ENCODE data around the gene FILIP1L. TPM values are rescaled to one million over a fixed set of nuclear protein-coding genes. Genes with fewer than 3 reads are reported as not detected.

FILIP1L gene
- total and polyA plus RNA-seq, 2 of the 8 experiments (the other 6 are each of a cell fraction or from before 2014, with no cell fraction given): 0.06 to 0.09 TPM

GRCh38 chr3:100154171-100154570 is 39.9 kb upstream of the FILIP1L start:
- 95% methylated on average over 1 of the region's 1 CpG; no CpG with 5 or more reads in 1 of the 2 experiments for WGBS, 2 experiments (ENCODE audit: extremely low coverage in 1 of 2, insufficient coverage in 1 of 2, insufficient read length in 1 of 2, insufficient replicate concordance in 2 of 2, low coverage in 1 of 2, low lambda C conversion rate in 2 of 2, missing lambda C conversion rate in 1 of 2)
- H2BK12ac ChIP-seq (ENCODE audit: low read depth, low read length): no peak overlapping the region
- H3K4me2 ChIP-seq (ENCODE audit: insufficient read depth in 1 of 2, low read depth in 2 of 2, low read length in 2 of 2): no peak overlapping the region
- H3K18ac ChIP-seq (ENCODE audit: extremely low read depth, low read length): no peak overlapping the region
- H3K23ac ChIP-seq (ENCODE audit: insufficient read length): no peak overlapping the region
- no peak overlapping the region for H3K4me3 ChIP-seq (ENCODE audit: extremely low read depth in 1 of 4, insufficient read depth in 2 of 4, low read depth in 3 of 4, low read length in 4 of 4)
- CTCF ChIA-PET (ENCODE audit: partially characterized antibody): interaction anchor here (0.7 to 0.8 kb wide), 2 partner anchors 9 to 1618 kb away, joined by 3 to 4 read pairs; no protein-coding TSS in a partner anchor
- H3K9me3 ChIP-seq (ENCODE audit: insufficient read depth in 2 of 2, low read depth in 1 of 2, low read length in 1 of 2): peaks cover 9 to 10% of the 10 kb centered on the region in 2 experiments; a peak in 2 of 4 replicates
- H2AK5ac ChIP-seq (ENCODE audit: low read depth, low read length): no peak overlapping the region
- H2BK5ac ChIP-seq (ENCODE audit: low read depth, low read length): no peak overlapping the region
- H3K27ac ChIP-seq (ENCODE audit: low read depth, low read length): no peak overlapping the region
- no peak overlapping the region for H3K56ac ChIP-seq (replicated peaks; ENCODE audit: insufficient read length, low read depth, low read length)
- H4K20me1 ChIP-seq (replicated peaks in 1 of 2; ENCODE audit: control insufficient read depth in 1 of 2, insufficient read depth in 2 of 2, low read length in 2 of 2): no peaks in the 10 kb centered on the region
- H2BK15ac ChIP-seq (ENCODE audit: low read length): no peak overlapping the region
- no peak overlapping the region for H4K91ac ChIP-seq (replicated peaks; ENCODE audit: insufficient read length, low read length)
- no peak overlapping the region for H2BK120ac ChIP-seq (replicated peaks; ENCODE audit: low read depth, low read length)
- no peak for TF ChIP-seq TAF1 (IDR thresholded peaks at IDR 0.05; ENCODE audit: low read depth, low read length)
- no peak for TF ChIP-seq EP300 (IDR thresholded peaks at IDR 0.05; ENCODE audit: borderline replicate concordance in 1 of 2, low read depth in 2 of 2, low read length in 2 of 2)
- 0 out of 2 replicates have a peak, but pooled peaks have one; percentile 36 for TF ChIP-seq MAFK (IDR thresholded peaks at IDR 0.05; ENCODE audit: low read depth, low read length)
- H3K36me3 ChIP-seq (ENCODE audit: control insufficient read depth in 2 of 4, insufficient read depth in 4 of 4, low read length in 3 of 4): peaks cover 0 to 11% (median 2%) of the 10 kb centered on the region in 4 experiments; a peak in 3 of 8 replicates
- no peak overlapping the region for H3K4ac ChIP-seq (replicated peaks; ENCODE audit: insufficient read length, low read depth, low read length)
- no peak overlapping the region for H3K9ac ChIP-seq (replicated peaks in 1 of 4; ENCODE audit: extremely low read depth in 1 of 4, low read depth in 3 of 4, low read length in 3 of 4)
- FAIRE-seq (no peak), DNase-seq (ENCODE audit: low read depth in 1 of 2, low spot score in 2 of 2) (no peak)
- H3K79me1 ChIP-seq (ENCODE audit: low read depth, low read length): no peaks in the 10 kb centered on the region
- no peaks in the 10 kb centered on the region for H3K79me2 ChIP-seq (ENCODE audit: control insufficient read depth in 1 of 2, insufficient read depth in 2 of 2, low read length in 2 of 2)
- H4K5ac ChIP-seq (ENCODE audit: insufficient read length, low read depth, low read length): no peak overlapping the region
- H4K8ac ChIP-seq (ENCODE audit: extremely low read depth, insufficient read depth, low read length): no peak overlapping the region
- H2BK20ac ChIP-seq (ENCODE audit: low read length): no peak overlapping the region
- no peaks in the 10 kb centered on the region for H3K23me2 ChIP-seq (ENCODE audit: low read depth, low read length)
- POLR2A ChIA-PET (ENCODE audit: partially characterized antibody): no interaction called here
- no peak overlapping the region for H3K14ac ChIP-seq (ENCODE audit: insufficient read length)
- no peak overlapping the region for H2AFZ ChIP-seq (ENCODE audit: low read length)
- H3K27me3 ChIP-seq (replicated peaks in 1 of 4; ENCODE audit: control insufficient read depth in 3 of 4, extremely low read depth in 1 of 4, insufficient read depth in 3 of 4, low read length in 3 of 4): no peaks in the 10 kb centered on the region
- no peaks in the 10 kb centered on the region for H3K4me1 ChIP-seq (replicated peaks in 1 of 4; ENCODE audit: control insufficient read depth in 3 of 4, insufficient read depth in 4 of 4, low read length in 3 of 4)

Measured in H1 (cell line).